Measurements from ENCODE around the gene HDGF.

The HDGF gene

GRCh38 chr1:156747742-156748669 lies 3.5 kb downstream of the HDGF start:
- H3K27me3 ChIP-seq (ENCODE audit: insufficient read depth, low read length), result no peaks in the 10 kb centered on the region
- H2AFZ ChIP-seq (ENCODE audit: low read depth, low read length), result no peak overlapping the region
- H3K36me3 ChIP-seq (ENCODE audit: insufficient read depth, low read length), result peaks cover 18% of the 10 kb centered on the region
- peaks cover 55% of the 10 kb centered on the region for H3K4me1 ChIP-seq (ENCODE audit: insufficient read depth, low read length)
- H3K4me3 ChIP-seq (ENCODE audit: low read length), result peak overlapping the region; percentile 47
- no peaks in the 10 kb centered on the region for H3K9me3 ChIP-seq (ENCODE audit: low read length)

- peaks cover 22% of the 10 kb centered on the region for H3K36me3 ChIP-seq (ENCODE audit: insufficient read depth, low read length)
Observed at GRCh38 chr1:156746728-156747631, 4.5 kb downstream of the HDGF start.

GRCh38 chr1:156746406-156746727 lies 5.1 kb downstream of the HDGF start:
- H3K36me3 ChIP-seq (ENCODE audit: insufficient read depth, low read length), result peaks cover 26% of the 10 kb centered on the region
- no peaks in the 10 kb centered on the region for H3K27me3 ChIP-seq (ENCODE audit: insufficient read depth, low read length)
- H3K9me3 ChIP-seq (ENCODE audit: low read length), result no peaks in the 10 kb centered on the region
- peaks cover 53% of the 10 kb centered on the region for H3K4me1 ChIP-seq (ENCODE audit: insufficient read depth, low read length)
- H2AFZ ChIP-seq (ENCODE audit: low read depth, low read length), result no peak overlapping the region
- peak overlapping the region; percentile 47 for H3K4me3 ChIP-seq (ENCODE audit: low read length)

More at GRCh38 chr1:156746728-156747631, 4.5 kb downstream of the HDGF start:
- Histone ChIP-seq H3K4me1 (ENCODE audit: insufficient read depth, low read length) (peaks cover 47% of the 10 kb centered on the region), H2AFZ (ENCODE audit: low read depth, low read length) (no peak overlapping the region), H3K27me3 (ENCODE audit: insufficient read depth, low read length) (no peaks in the 10 kb centered on the region), H3K4me3 (ENCODE audit: low read length) (peak overlapping the region; percentile 47), H3K9me3 (ENCODE audit: low read length) (no peaks in the 10 kb centered on the region)

- Histone ChIP-seq H3K27me3 (ENCODE audit: insufficient read depth, low read length) (no peaks in the 10 kb centered on the region), H3K9me3 (ENCODE audit: low read length) (no peaks in the 10 kb centered on the region), H3K4me3 (ENCODE audit: low read length) (no peak overlapping the region), H3K4me1 (ENCODE audit: insufficient read depth, low read length) (peaks cover 53% of the 10 kb centered on the region), H3K36me3 (ENCODE audit: insufficient read depth, low read length) (peaks cover 26% of the 10 kb centered on the region), H2AFZ (ENCODE audit: low read depth, low read length) (no peak overlapping the region)
Observed at GRCh38 chr1:156745881-156746280, 5.6 kb downstream of the HDGF start.

- Histone ChIP-seq H3K36me3 (ENCODE audit: insufficient read depth, low read length) (peaks cover 26% of the 10 kb centered on the region), H3K4me1 (ENCODE audit: insufficient read depth, low read length) (peaks cover 51% of the 10 kb centered on the region), H2AFZ (ENCODE audit: low read depth, low read length) (no peak overlapping the region), H3K4me3 (ENCODE audit: low read length) (no peak overlapping the region), H3K27me3 (ENCODE audit: insufficient read depth, low read length) (no peaks in the 10 kb centered on the region), H3K9me3 (ENCODE audit: low read length) (no peaks in the 10 kb centered on the region)
Observed at GRCh38 chr1:156744786-156745419, 6.6 kb downstream of the HDGF start.

- Histone ChIP-seq H2AFZ (ENCODE audit: low read depth, low read length) (no peak overlapping the region), H3K4me3 (ENCODE audit: low read length) (no peak overlapping the region), H3K36me3 (ENCODE audit: insufficient read depth, low read length) (peaks cover 26% of the 10 kb centered on the region), H3K27me3 (ENCODE audit: insufficient read depth, low read length) (no peaks in the 10 kb centered on the region), H3K4me1 (ENCODE audit: insufficient read depth, low read length) (peaks cover 48% of the 10 kb centered on the region), H3K9me3 (ENCODE audit: low read length) (no peaks in the 10 kb centered on the region)
Observed at GRCh38 chr1:156744344-156744743, 7.1 kb downstream of the HDGF start.

GRCh38 chr1:156743367-156744302 lies 7.8 kb downstream of the HDGF start:
- H3K9me3 ChIP-seq (ENCODE audit: low read length), result no peaks in the 10 kb centered on the region
- peaks cover 29% of the 10 kb centered on the region for H3K36me3 ChIP-seq (ENCODE audit: insufficient read depth, low read length)

GRCh38 chr1:156742801-156743200 lies 8.7 kb downstream of the HDGF start:
- H2AFZ ChIP-seq (ENCODE audit: low read depth, low read length), result no peak overlapping the region
- no peak overlapping the region for H3K4me3 ChIP-seq (ENCODE audit: low read length)
- H3K36me3 ChIP-seq (ENCODE audit: insufficient read depth, low read length), result peaks cover 35% of the 10 kb centered on the region
- peaks cover 32% of the 10 kb centered on the region for H3K4me1 ChIP-seq (ENCODE audit: insufficient read depth, low read length)
- no peaks in the 10 kb centered on the region for H3K27me3 ChIP-seq (ENCODE audit: insufficient read depth, low read length)
- no peaks in the 10 kb centered on the region for H3K9me3 ChIP-seq (ENCODE audit: low read length)

More at GRCh38 chr1:156743367-156744302, 7.8 kb downstream of the HDGF start:
- Histone ChIP-seq H3K27me3 (ENCODE audit: insufficient read depth, low read length) (no peaks in the 10 kb centered on the region), H3K4me3 (ENCODE audit: low read length) (no peak overlapping the region), H2AFZ (ENCODE audit: low read depth, low read length) (no peak overlapping the region), H3K4me1 (ENCODE audit: insufficient read depth, low read length) (peaks cover 41% of the 10 kb centered on the region)

GRCh38 chr1:156742017-156742416 lies 9.5 kb downstream of the HDGF start:
- Histone ChIP-seq H3K4me3 (ENCODE audit: low read length) (no peak overlapping the region), H2AFZ (ENCODE audit: low read depth, low read length) (no peak overlapping the region), H3K27me3 (ENCODE audit: insufficient read depth, low read length) (no peaks in the 10 kb centered on the region), H3K4me1 (ENCODE audit: insufficient read depth, low read length) (peaks cover 26% of the 10 kb centered on the region), H3K36me3 (ENCODE audit: insufficient read depth, low read length) (peaks cover 43% of the 10 kb centered on the region), H3K9me3 (ENCODE audit: low read length) (no peaks in the 10 kb centered on the region)

- Histone ChIP-seq H3K36me3 (ENCODE audit: insufficient read depth, low read length) (peaks cover 48% of the 10 kb centered on the region), H3K27me3 (ENCODE audit: insufficient read depth, low read length) (no peaks in the 10 kb centered on the region), H3K9me3 (ENCODE audit: low read length) (no peaks in the 10 kb centered on the region), H3K4me3 (ENCODE audit: low read length) (peak overlapping the region; percentile 13), H2AFZ (ENCODE audit: low read depth, low read length) (no peak overlapping the region), H3K4me1 (ENCODE audit: insufficient read depth, low read length) (peaks cover 22% of the 10 kb centered on the region)
Observed at GRCh38 chr1:156741481-156741983, 9.9 kb downstream of the HDGF start.

- peaks cover 53% of the 10 kb centered on the region for H3K36me3 ChIP-seq (ENCODE audit: insufficient read depth, low read length)
Observed at GRCh38 chr1:156740741-156741480, 10.6 kb downstream of the HDGF start, which contains the start of gene MRPL24. Gene MRPL24, minus strand, starts transcription at chr1:156741088. Its CDS starts 2,384 bp downstream, at chr1:156738704.

More at GRCh38 chr1:156740741-156741480, 10.6 kb downstream of the HDGF start, which contains the start of gene MRPL24:
- no peaks in the 10 kb centered on the region for H3K9me3 ChIP-seq (ENCODE audit: low read length)
- H3K27me3 ChIP-seq (ENCODE audit: insufficient read depth, low read length), result no peaks in the 10 kb centered on the region
- H3K4me1 ChIP-seq (ENCODE audit: insufficient read depth, low read length), result peaks cover 16% of the 10 kb centered on the region
- H2AFZ ChIP-seq (ENCODE audit: low read depth, low read length), result peak within 1 kb of the TSS; percentile 7
- H3K4me3 ChIP-seq (ENCODE audit: low read length), result peak within 1 kb of the TSS; percentile 67

Data from neuron (in vitro differentiated cells).